RWPE2 (cell line): ENCODE measurements around the gene PPP1R13B.

Source experiments
- ATAC-seq: fragments of 200-7000 bp; cut with Tn5 transposase; 3 replicates; pipeline ENCODE4 v1.9.1; 2021; ENCODE audit warnings: low read depth
- DNase-seq: peaks from one replicate; pipeline ENCODE4 v3.0.0-alpha.2; 2020; ENCODE audit warnings: low spot score
- H3K27ac ChIP-seq: fragments of 450-650 bp; 2 replicates; pipeline ENCODE4 v1.5.1; 2017; ENCODE audit warnings: mild to moderate bottlenecking; ENCODE audit not compliant: poor library complexity, severe bottlenecking
- H3K27me3 ChIP-seq: fragments of 250-450 bp; sonication (Bioruptor Pico); 2 replicates; pipeline ENCODE4 v1.5.1; 2021; ENCODE audit warnings: mild to moderate bottlenecking, moderate library complexity; ENCODE audit not compliant: insufficient read depth, poor library complexity, severe bottlenecking
- H3K36me3 ChIP-seq: fragments of 250-450 bp; sonication (Bioruptor Pico); 2 replicates; pipeline ENCODE4 v1.5.1; 2020; ENCODE audit warnings: low read depth, mild to moderate bottlenecking, moderate library complexity
- H3K4me1 ChIP-seq: fragments of 250-450 bp; sonication (Bioruptor Pico); 2 replicates; pipeline ENCODE4 v1.5.1; 2021; ENCODE audit warnings: mild to moderate bottlenecking, moderate library complexity; ENCODE audit not compliant: insufficient read depth, poor library complexity, severe bottlenecking
- H3K4me3 ChIP-seq: fragments of 250-450 bp; sonication (Bioruptor Pico); 2 replicates; pipeline ENCODE4 v1.5.1; 2021; ENCODE audit warnings: mild to moderate bottlenecking, moderate library complexity; ENCODE audit not compliant: severe bottlenecking
- H3K9me3 ChIP-seq: fragments of 250-450 bp; sonication (Bioruptor Pico); 2 replicates; pipeline ENCODE4 v1.5.1; 2021; ENCODE audit warnings: mild to moderate bottlenecking, moderate library complexity; ENCODE audit not compliant: severe bottlenecking
- TF ChIP-seq, protein P1 (sequence below): fragments of 450-650 bp; IDR thresholded peaks from one replicate; pipeline ENCODE4 v1.5.1; 2017; ENCODE audit warnings: mild to moderate bottlenecking, moderate library complexity; ENCODE audit not compliant: poor library complexity, severe bottlenecking

Gene PPP1R13B

GRCh38 chr14:103817595-103817994, 29.8 kb downstream of the PPP1R13B start:
- H3K36me3 ChIP-seq, result no peaks in the 10 kb centered on the region
- DNase-seq (no peak), ATAC-seq (no peak)
- H3K4me3 ChIP-seq, result no peak overlapping the region
- H3K27me3 ChIP-seq, result no peaks in the 10 kb centered on the region
- H3K4me1 ChIP-seq, result peaks cover 6% of the 10 kb centered on the region
- H3K27ac ChIP-seq, result no peak overlapping the region
- TF ChIP-seq, protein P1, sequence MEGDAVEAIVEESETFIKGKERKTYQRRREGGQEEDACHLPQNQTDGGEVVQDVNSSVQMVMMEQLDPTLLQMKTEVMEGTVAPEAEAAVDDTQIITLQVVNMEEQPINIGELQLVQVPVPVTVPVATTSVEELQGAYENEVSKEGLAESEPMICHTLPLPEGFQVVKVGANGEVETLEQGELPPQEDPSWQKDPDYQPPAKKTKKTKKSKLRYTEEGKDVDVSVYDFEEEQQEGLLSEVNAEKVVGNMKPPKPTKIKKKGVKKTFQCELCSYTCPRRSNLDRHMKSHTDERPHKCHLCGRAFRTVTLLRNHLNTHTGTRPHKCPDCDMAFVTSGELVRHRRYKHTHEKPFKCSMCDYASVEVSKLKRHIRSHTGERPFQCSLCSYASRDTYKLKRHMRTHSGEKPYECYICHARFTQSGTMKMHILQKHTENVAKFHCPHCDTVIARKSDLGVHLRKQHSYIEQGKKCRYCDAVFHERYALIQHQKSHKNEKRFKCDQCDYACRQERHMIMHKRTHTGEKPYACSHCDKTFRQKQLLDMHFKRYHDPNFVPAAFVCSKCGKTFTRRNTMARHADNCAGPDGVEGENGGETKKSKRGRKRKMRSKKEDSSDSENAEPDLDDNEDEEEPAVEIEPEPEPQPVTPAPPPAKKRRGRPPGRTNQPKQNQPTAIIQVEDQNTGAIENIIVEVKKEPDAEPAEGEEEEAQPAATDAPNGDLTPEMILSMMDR, result no peak
- no peaks in the 10 kb centered on the region for H3K9me3 ChIP-seq

- Histone ChIP-seq H3K27me3 (no peaks in the 10 kb centered on the region), H3K4me3 (no peak overlapping the region), H3K36me3 (no peaks in the 10 kb centered on the region), H3K27ac (no peak overlapping the region), H3K9me3 (no peaks in the 10 kb centered on the region), H3K4me1 (peaks cover 6% of the 10 kb centered on the region)
- no peak for DNase-seq
- ATAC-seq, result no peak
- TF ChIP-seq, protein P1, result no peak
These were observed 30.4 kb downstream of the PPP1R13B start for GRCh38 chr14:103816991-103817390.

DNA sequence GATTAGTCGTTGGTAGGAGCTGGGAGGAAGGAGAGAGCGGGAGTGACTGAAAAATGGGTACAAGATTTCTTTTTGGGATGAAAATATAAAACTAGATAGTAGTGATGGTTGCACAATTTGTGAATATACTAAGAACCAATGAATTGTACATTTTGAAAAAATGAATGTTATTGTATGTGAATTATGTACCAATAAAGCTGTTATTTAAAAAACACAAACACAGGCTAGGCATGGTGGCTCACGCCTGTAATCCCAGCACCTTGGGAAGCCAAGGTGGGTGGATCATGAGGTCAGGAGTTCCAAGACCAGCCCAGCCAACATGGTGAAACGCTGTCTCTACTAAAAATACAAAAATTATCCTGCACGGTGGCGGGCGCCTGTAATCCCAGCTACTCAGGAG, 32.1 kb downstream of the PPP1R13B start:
- DNase-seq, result no peak
- Histone ChIP-seq H3K36me3 (no peaks in the 10 kb centered on the region), H3K4me1 (peaks cover 6% of the 10 kb centered on the region), H3K9me3 (no peaks in the 10 kb centered on the region), H3K27ac (no peak overlapping the region), H3K4me3 (no peak overlapping the region), H3K27me3 (no peaks in the 10 kb centered on the region)
- ATAC-seq, result no peak
- TF ChIP-seq, protein P1, result no peak

DNA sequence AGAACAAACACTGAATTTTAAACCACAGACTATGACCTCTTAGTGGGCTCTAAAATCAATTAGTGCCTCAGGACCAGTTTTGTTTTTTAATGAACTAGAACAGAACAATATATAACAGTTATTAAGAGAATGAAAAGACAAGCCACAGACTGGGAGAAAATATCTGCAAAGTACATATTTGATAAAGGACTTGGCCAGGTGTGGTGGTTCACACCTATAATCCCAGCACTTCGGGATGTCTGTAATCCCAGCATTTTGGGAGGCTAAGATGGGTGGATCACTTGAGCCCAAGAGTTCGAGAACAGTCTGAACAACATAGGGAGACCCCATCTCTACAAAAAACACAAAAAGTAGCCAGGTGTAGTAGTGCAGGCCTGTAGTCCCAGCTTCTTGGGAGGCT, 36.2 kb downstream of the PPP1R13B start:
- TF ChIP-seq, protein P1, result no peak

DNA sequence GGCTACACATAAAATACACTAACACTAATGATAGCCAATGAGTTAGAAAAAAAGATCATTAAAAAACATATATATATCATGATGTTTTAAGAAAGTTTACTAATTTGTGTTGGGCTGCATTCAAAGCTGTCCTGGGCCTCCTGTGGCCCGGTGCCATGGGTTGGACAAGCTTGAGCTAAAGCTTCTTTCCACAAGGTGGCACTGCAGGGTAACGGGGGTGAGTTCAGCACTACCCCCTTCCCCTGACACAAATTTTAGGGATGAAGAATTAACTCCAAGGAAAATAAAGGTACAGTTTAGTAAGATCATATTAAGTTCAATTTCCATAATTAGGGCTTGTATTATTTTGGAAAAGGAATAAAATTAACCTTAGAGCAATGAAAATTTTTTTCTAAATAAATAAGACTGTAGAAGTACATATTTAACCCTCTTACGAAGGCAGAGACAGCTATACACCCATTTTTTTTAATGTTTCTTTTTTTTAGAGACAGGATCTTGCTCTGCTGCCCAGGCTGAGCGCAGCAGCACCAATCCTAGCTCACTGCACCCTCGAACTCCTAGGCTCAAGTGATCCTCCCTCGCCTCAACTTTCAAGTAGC, 38.9 kb downstream of the PPP1R13B start:
- H3K27ac ChIP-seq, result no peak overlapping the region

More for the DNA sequence above, 36.2 kb downstream of the PPP1R13B start:
- no peak overlapping the region for H3K27ac ChIP-seq
- ATAC-seq (no peak), DNase-seq (no peak)
- H3K4me3 ChIP-seq, result no peak overlapping the region
- no peaks in the 10 kb centered on the region for H3K9me3 ChIP-seq
- H3K27me3 ChIP-seq, result no peaks in the 10 kb centered on the region
- H3K4me1 ChIP-seq, result no peaks in the 10 kb centered on the region
- no peaks in the 10 kb centered on the region for H3K36me3 ChIP-seq

More for the DNA sequence above, 38.9 kb downstream of the PPP1R13B start:
- peaks cover 10% of the 10 kb centered on the region for H3K4me1 ChIP-seq
- H3K36me3 ChIP-seq, result no peaks in the 10 kb centered on the region
- peak; percentile 76 for DNase-seq
- peak; percentile 80 for ATAC-seq
- no peak overlapping the region for H3K4me3 ChIP-seq
- H3K9me3 ChIP-seq, result no peaks in the 10 kb centered on the region
- no peaks in the 10 kb centered on the region for H3K27me3 ChIP-seq
- TF ChIP-seq, protein P1, result peak; percentile 99
